ENCODE results near the gene RNASE13.
A peak's percentile ranks its signal among the peaks of the same experiment; 100 is the strongest.
"Not testable (repeated sequence)": the region's sequence is repeated elsewhere in the genome, so short reads cannot be mapped to it uniquely, and the experiment has no call there.

The RNASE13 gene

GRCh38 chr14:21022686-21023085 lies 11.9 kb downstream of the RNASE13 start:
- no peak for DNase-seq (ENCODE audit: low read depth)

- no peak for DNase-seq (ENCODE audit: low read depth)
Observed at GRCh38 chr14:21020977-21021545, 13.5 kb downstream of the RNASE13 start.

- no peak for DNase-seq (ENCODE audit: low read depth)
Observed at GRCh38 chr14:21019366-21019765, 15.2 kb downstream of the RNASE13 start.

- no peak for DNase-seq (ENCODE audit: low read depth)
Observed at GRCh38 chr14:21018781-21019180, 15.8 kb downstream of the RNASE13 start.

GRCh38 chr14:21018286-21018685 lies 16.3 kb downstream of the RNASE13 start:
- DNase-seq (ENCODE audit: low read depth) = no peak

- no peak for DNase-seq (ENCODE audit: low read depth)
Observed at GRCh38 chr14:21017528-21018245, 16.9 kb downstream of the RNASE13 start.

GRCh38 chr14:21016413-21017190 lies 18.0 kb downstream of the RNASE13 start:
- no peak for DNase-seq (ENCODE audit: low read depth)

- DNase-seq (ENCODE audit: low read depth) = no peak
Observed at GRCh38 chr14:21015312-21015711, 19.3 kb downstream of the RNASE13 start.

- peak; percentile 63 for DNase-seq (ENCODE audit: low read depth)
Observed at GRCh38 chr14:21014761-21015190, 19.8 kb downstream of the RNASE13 start.

- DNase-seq (ENCODE audit: low read depth) = no peak
Observed at GRCh38 chr14:21011136-21011535, 23.5 kb downstream of the RNASE13 start.

GRCh38 chr14:21009721-21010120 lies 24.9 kb downstream of the RNASE13 start:
- not testable (repeated sequence) for DNase-seq (ENCODE audit: low read depth)

- no peak for DNase-seq (ENCODE audit: low read depth)
Observed at GRCh38 chr14:21003788-21004346, 30.7 kb downstream of the RNASE13 start.

- DNase-seq (ENCODE audit: low read depth) = no peak
Observed at GRCh38 chr14:21001218-21001617, 33.4 kb downstream of the RNASE13 start.

GRCh38 chr14:20999591-20999990 lies 35.0 kb downstream of the RNASE13 start:
- no peak for DNase-seq (ENCODE audit: low read depth)

- no peak for DNase-seq (ENCODE audit: low read depth)
Observed at GRCh38 chr14:20998674-20999366, 35.8 kb downstream of the RNASE13 start, which contains the start of gene SLC39A2. TSS of gene SLC39A2 (plus strand) at chr14:20999293. CDS start at chr14:20999447, 154 bp downstream.

- DNase-seq (ENCODE audit: low read depth) = no peak
Observed at GRCh38 chr14:20998139-20998538, 36.5 kb downstream of the RNASE13 start.

- DNase-seq (ENCODE audit: low read depth) = no peak
Observed at GRCh38 chr14:20997564-20997963, 37.0 kb downstream of the RNASE13 start.

- DNase-seq (ENCODE audit: low read depth) = no peak
Observed at GRCh38 chr14:20997115-20997514, 37.5 kb downstream of the RNASE13 start.

- DNase-seq (ENCODE audit: low read depth) = no peak
Observed at GRCh38 chr14:20996521-20996920, 38.1 kb downstream of the RNASE13 start.

GRCh38 chr14:20989787-20990600 lies 44.6 kb downstream of the RNASE13 start, which contains the start of gene METTL17:
TSS of gene METTL17 (plus strand) at chr14:20989980. CDS start at chr14:20990003, 23 bp downstream.
- peak; percentile 73 for DNase-seq (ENCODE audit: low read depth)

GRCh38 chr14:20989471-20989786 lies 45.2 kb downstream of the RNASE13 start:
- DNase-seq (ENCODE audit: low read depth) = no peak

Data from stimulated activated CD8-positive, alpha-beta memory T cell treated with anti-CD3 and anti-CD28 coated beads, Interleukin-7, amount 100 ng/mL, for 24 hours (primary cell).